ENCODE measurements around the gene HMX3.

Gene HMX3

DNA sequence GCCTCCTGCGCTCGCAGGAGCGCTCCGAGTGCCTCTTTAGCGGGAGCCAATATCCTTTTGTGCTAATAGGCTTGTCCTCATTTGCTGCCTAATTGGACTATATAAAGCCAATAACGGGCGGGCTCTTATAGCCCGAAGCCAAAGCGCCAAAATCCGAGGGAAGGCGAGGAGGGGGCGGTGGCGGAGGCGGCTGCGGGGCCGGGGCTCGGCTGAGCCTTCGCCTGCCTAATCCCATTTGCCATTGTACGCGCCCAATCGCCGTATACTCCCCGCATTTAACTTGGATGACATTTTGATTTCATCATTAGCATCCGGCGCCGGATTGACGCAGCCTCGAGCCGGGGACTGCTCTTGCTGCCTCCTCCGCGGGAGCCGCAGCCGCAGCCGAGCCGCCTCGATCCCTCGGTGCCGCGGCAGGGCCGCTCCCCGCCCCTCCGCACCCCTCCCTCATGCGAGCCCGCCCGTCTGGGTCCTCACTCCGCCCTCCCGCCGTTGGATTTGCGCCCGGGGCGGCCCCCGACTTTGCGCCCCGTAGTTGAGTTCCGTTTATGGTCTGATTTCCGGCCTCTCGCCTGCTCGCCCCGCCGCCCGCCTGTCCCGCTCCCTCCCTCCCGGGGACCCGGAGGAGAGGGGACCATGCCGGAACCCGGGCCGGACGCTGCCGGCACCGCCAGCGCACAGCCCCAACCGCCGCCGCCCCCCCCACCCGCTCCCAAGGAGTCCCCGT is at the start of gene HMX3:
HMX3 (plus strand) TSS at position 556 of the 727 bp plus-strand sequence; CDS start at position 637, 81 bp downstream.
- no peak for DNase-seq (ENCODE audit: low read depth)
- TF ChIP-seq, protein P1, sequence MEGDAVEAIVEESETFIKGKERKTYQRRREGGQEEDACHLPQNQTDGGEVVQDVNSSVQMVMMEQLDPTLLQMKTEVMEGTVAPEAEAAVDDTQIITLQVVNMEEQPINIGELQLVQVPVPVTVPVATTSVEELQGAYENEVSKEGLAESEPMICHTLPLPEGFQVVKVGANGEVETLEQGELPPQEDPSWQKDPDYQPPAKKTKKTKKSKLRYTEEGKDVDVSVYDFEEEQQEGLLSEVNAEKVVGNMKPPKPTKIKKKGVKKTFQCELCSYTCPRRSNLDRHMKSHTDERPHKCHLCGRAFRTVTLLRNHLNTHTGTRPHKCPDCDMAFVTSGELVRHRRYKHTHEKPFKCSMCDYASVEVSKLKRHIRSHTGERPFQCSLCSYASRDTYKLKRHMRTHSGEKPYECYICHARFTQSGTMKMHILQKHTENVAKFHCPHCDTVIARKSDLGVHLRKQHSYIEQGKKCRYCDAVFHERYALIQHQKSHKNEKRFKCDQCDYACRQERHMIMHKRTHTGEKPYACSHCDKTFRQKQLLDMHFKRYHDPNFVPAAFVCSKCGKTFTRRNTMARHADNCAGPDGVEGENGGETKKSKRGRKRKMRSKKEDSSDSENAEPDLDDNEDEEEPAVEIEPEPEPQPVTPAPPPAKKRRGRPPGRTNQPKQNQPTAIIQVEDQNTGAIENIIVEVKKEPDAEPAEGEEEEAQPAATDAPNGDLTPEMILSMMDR (conservative IDR thresholded peaks at IDR 0.05; ENCODE audit: low read depth, low read length) = no peak
- H3K4me3 ChIP-seq (ENCODE audit: low read depth, low read length) = no peak within 1 kb of the TSS

DNA sequence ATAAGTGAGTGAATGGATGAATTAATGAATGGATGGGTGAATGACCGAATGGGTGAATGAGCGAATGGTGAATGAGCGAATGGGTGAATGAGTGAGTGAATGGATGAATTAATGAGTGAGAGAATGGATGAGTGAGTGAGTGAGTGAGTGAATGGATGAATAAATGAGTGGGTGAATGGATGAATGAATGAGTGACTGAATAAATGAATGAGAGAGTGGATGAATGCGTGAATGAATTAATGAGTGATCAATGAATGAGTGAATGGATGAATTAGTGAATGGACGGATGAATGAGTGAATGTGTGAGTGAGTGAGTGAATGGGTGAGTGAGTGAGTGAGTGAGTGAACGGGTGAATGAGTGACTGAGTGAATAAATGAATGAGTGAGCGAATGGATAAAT is 49.5 kb upstream of the HMX3 start:
- no peak for DNase-seq (ENCODE audit: low read depth)
- TF ChIP-seq, protein P1 (conservative IDR thresholded peaks at IDR 0.05; ENCODE audit: low read depth, low read length) = no peak
- no peak overlapping the region for H3K4me3 ChIP-seq (ENCODE audit: low read depth, low read length)

DNA sequence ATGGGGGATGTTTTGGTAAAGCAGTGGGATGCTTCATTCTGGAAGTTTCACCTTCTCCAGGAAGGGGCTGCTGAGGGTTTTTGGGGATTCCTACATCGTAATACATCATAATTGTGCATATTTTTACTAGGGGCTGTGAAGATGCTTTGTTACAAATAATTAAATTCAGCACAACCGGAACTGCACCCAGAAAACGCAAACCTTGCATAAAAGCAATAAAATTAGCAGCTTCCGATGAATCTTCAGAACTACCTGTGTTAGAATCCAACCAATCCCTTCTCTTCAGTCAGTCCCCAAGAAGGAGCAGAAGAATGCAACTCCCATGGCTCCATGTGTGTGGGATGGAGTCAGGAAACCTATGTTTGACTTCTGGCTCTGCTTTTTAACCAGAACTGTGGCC is 48.4 kb upstream of the HMX3 start:
- TF ChIP-seq, protein P1 (conservative IDR thresholded peaks at IDR 0.05; ENCODE audit: low read depth, low read length) = no peak
- no peak overlapping the region for H3K4me3 ChIP-seq (ENCODE audit: low read depth, low read length)
- DNase-seq (ENCODE audit: low read depth) = no peak

DNA sequence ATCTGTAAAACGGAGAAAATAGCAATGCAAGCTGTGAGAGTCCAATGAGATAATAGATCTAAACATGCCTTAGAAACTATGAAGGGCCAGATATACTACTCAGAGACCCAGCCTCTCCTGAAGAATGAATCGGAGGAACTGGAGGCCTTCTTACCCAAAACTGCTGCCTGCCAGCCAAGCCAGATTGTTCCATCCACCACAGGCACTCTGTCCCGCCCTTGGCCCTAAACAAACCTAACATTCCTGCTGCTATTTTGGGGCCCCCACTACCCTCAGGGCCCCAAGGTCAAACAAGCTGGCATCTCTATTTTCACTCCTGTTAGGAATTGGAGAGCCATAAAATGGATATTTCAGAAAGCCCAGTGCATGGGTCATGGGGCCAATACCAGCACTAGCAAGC is 48.0 kb upstream of the HMX3 start:
- DNase-seq (ENCODE audit: low read depth) = no peak
- TF ChIP-seq, protein P1 (conservative IDR thresholded peaks at IDR 0.05; ENCODE audit: low read depth, low read length) = no peak
- no peak overlapping the region for H3K4me3 ChIP-seq (ENCODE audit: low read depth, low read length)

DNA sequence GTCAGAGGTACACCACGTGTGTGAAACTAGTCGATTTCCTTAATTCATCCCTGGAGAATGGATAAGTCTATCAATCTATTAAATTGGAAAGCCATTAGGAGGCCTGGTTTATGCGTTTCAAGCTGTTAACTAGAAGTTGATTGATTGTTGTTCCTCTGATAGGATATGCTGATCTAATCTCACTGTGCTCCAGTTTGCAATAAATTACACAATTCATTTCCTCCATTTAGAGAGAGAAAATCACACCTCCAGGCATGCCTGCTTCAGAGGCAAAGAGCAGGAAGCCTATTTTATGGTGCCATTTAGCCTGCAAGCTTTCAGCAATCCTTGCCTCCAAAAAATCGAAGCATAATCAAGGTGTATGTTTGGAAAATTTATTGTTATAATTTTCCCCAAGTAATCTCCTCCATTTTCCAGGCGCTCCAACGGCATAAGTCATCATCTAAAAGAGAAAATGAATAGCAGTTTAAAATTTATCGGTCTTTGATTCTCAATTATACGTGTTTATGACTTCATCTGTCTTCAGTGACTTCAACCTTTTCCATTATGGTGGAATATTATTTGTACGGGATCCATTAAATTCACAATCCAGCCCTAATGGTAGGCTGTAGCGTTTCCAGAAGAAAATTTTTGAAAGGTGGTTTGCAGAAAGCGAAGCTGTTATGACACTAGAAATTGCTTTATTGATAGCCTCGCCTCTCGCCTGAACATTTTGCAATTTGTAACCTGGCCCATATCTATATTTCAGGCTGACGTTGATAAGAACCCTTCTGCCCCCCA is 42.9 kb upstream of the HMX3 start:
- no peak overlapping the region for H3K4me3 ChIP-seq (ENCODE audit: low read depth, low read length)
- no peak for DNase-seq (ENCODE audit: low read depth)
- TF ChIP-seq, protein P1 (conservative IDR thresholded peaks at IDR 0.05; ENCODE audit: low read depth, low read length) = no peak

DNA sequence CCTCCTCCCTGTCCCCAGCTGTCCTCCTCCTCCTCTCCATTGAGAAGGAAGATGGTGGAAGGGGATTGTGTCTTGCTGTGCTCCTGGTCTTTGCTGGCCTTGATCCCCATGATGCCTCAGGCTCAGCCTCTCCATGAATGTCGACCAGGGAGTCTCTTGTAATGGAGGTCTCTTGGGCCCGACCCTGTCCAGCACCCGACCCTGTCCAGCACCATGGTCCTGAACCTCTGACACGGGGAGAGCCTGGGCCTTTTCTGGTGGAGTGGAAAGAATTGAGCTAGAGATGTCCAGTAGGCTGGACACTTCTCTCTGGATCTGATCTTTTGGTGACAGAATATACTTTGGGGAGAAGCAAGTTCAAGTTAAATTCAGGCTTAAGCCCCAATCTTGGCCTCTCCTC is 42.3 kb upstream of the HMX3 start:
- H3K4me3 ChIP-seq (ENCODE audit: low read depth, low read length) = no peak overlapping the region
- TF ChIP-seq, protein P1 (conservative IDR thresholded peaks at IDR 0.05; ENCODE audit: low read depth, low read length) = no peak
- no peak for DNase-seq (ENCODE audit: low read depth)

All from choroid plexus epithelial cell (primary cell).